MM.1S (cell line): ENCODE data around the gene FRMD8.
A peak's percentile ranks its signal among the peaks of the same experiment; 100 is the strongest.

Experiments
- CTCF ChIP-seq: fragments of 300-600 bp; sonication (generic); IDR thresholded peaks from 2 replicates; pipeline ENCODE4 v1.5.1; 2016; ENCODE audit warnings: antibody characterized with exemption, low read length, mixed read lengths
- EZH2 ChIP-seq: fragments of 300-600 bp; sonication (generic); optimal IDR thresholded peaks from 2 replicates; pipeline ENCODE3; 2017; ENCODE audit warnings: low read depth, mild to moderate bottlenecking, antibody characterized with exemption, low read length, mixed read lengths

- TF ChIP-seq CTCF (peak; percentile 26; the same call in 1 of the 2 replicates), EZH2 (no peak)
These were observed 68.4 kb downstream of the FRMD8 start for GRCh38 chr11:65454696-65455456.
